ENCODE results near the gene BACH1. TPM values are rescaled to one million over a fixed set of nuclear protein-coding genes. Genes with fewer than 3 reads are reported as not detected.
A peak's percentile ranks its signal among the peaks of the same experiment; 100 is the strongest.

The BACH1 gene
- total RNA-seq, 1 donor from 2014 or later, result 152 TPM

GRCh38 chr21:29305068-29305467, 6.3 kb downstream of the BACH1 start:
- ChIA-PET POLR2A (interaction anchor here (0.7 to 1.4 kb wide), 4 partner anchors 9 to 71 kb away, joined by 3 to 9 read pairs (median 4); no protein-coding TSS in a partner anchor), CTCF (interaction anchor here (1.0 kb wide), 1 partner anchor 71 kb away, joined by 3 read pairs; no protein-coding TSS in a partner anchor)
- TF ChIP-seq CTCF (IDR thresholded peaks at IDR 0.05), result no peak
- H3K4me1 Mint-ChIP-seq, result peaks cover 91% of the 10 kb centered on the region
- peaks cover 2% of the 10 kb centered on the region for H3K9me3 Mint-ChIP-seq
- intact Hi-C loops (cut with micrococcal nuclease), result no loop called here
- H3K4me3 Mint-ChIP-seq, result no peak overlapping the region
- no peak for ATAC-seq (ENCODE audit: low read depth)
- peaks cover 46% of the 10 kb centered on the region for H3K36me3 Mint-ChIP-seq (ENCODE audit: low read depth)
- peak overlapping the region; percentile 41 for H3K27ac Mint-ChIP-seq
- no peaks in the 10 kb centered on the region for H3K27me3 Mint-ChIP-seq
- DNase-seq, result no peak

DNA sequence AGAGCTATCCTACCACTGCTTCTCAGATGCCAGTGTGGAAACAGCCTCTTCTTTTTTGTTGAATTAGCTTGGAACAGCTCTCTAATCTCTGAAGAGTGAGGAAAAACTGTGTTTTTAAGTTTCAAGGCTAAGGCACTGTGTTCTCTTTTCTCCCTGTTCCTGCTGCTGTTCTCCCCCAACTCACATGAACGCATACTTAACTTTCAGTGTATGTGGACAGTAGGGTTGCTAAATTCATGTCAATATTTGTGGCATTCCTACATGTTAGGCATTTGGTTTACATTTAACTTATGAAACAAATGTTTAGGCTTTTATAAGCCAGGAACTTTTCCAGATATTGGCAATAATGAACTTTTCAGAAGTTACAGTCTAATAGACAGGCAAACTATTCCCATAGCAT, 6.8 kb downstream of the BACH1 start:
- Mint-ChIP-seq H3K27me3 (no peaks in the 10 kb centered on the region), H3K9me3 (peaks cover 2% of the 10 kb centered on the region), H3K36me3 (ENCODE audit: low read depth) (peaks cover 48% of the 10 kb centered on the region), H3K4me1 (peaks cover 89% of the 10 kb centered on the region), H3K27ac (peak overlapping the region; percentile 41), H3K4me3 (no peak overlapping the region)
- TF ChIP-seq CTCF (IDR thresholded peaks at IDR 0.05), result no peak
- POLR2A ChIA-PET, result interaction anchor here (0.7 to 1.4 kb wide), 4 partner anchors 10 to 72 kb away, joined by 3 to 9 read pairs (median 4); no protein-coding TSS in a partner anchor
- DNase-seq (no peak), ATAC-seq (ENCODE audit: low read depth) (no peak)
- intact Hi-C loops (cut with micrococcal nuclease), result no loop called here
- CTCF ChIA-PET, result interaction anchor here (0.6 to 1.0 kb wide), 2 partner anchors 71 to 212 kb away, joined by 3 read pairs; no protein-coding TSS in a partner anchor

- no peak for TF ChIP-seq CTCF (IDR thresholded peaks at IDR 0.05)
- CTCF ChIA-PET, result interaction anchor here (1.4 kb wide), 1 partner anchor 70 kb away, joined by 4 read pairs; no protein-coding TSS in a partner anchor
- peak overlapping the region; percentile 30 for H3K27ac Mint-ChIP-seq
- peaks cover 86% of the 10 kb centered on the region for H3K4me1 Mint-ChIP-seq
- peak overlapping the region; percentile 24 for H3K4me3 Mint-ChIP-seq
- peaks cover 55% of the 10 kb centered on the region for H3K36me3 Mint-ChIP-seq (ENCODE audit: low read depth)
- intact Hi-C loops (cut with micrococcal nuclease), result no loop called here
- H3K27me3 Mint-ChIP-seq, result no peaks in the 10 kb centered on the region
- peaks cover 2% of the 10 kb centered on the region for H3K9me3 Mint-ChIP-seq
- POLR2A ChIA-PET, result interaction anchor here (10.2 kb wide), 1 partner anchor 6 kb away, joined by 64 read pairs; the partner anchor contains the start of gene BACH1
- DNase-seq (no peak), ATAC-seq (ENCODE audit: low read depth) (no peak)
These were observed 8.2 kb downstream of the BACH1 start for GRCh38 chr21:29306920-29307319.

- DNase-seq (no peak), ATAC-seq (ENCODE audit: low read depth) (peak; percentile 45)
- H3K4me1 Mint-ChIP-seq, result peaks cover 86% of the 10 kb centered on the region
- ChIA-PET POLR2A (interaction anchor here (0.6 to 10.2 kb wide), 4 partner anchors 7 to 205 kb away, joined by 3 to 64 read pairs (median 3); partner anchors contain the start of gene BACH1), CTCF (interaction anchor here (1.4 kb wide), 1 partner anchor 69 kb away, joined by 4 read pairs; no protein-coding TSS in a partner anchor)
- peak overlapping the region; percentile 32 for H3K4me3 Mint-ChIP-seq
- peaks cover 2% of the 10 kb centered on the region for H3K9me3 Mint-ChIP-seq
- no peaks in the 10 kb centered on the region for H3K27me3 Mint-ChIP-seq
- intact Hi-C loops (cut with micrococcal nuclease), result loop anchor here (1.0 kb wide), 2 partner anchors 8 to 10 kb away; no protein-coding TSS in a partner anchor
- peak overlapping the region; percentile 35 for H3K27ac Mint-ChIP-seq
- H3K36me3 Mint-ChIP-seq (ENCODE audit: low read depth), result peaks cover 59% of the 10 kb centered on the region
- no peak for TF ChIP-seq CTCF (IDR thresholded peaks at IDR 0.05)
These were observed 9.2 kb downstream of the BACH1 start for GRCh38 chr21:29307718-29308455.

DNA sequence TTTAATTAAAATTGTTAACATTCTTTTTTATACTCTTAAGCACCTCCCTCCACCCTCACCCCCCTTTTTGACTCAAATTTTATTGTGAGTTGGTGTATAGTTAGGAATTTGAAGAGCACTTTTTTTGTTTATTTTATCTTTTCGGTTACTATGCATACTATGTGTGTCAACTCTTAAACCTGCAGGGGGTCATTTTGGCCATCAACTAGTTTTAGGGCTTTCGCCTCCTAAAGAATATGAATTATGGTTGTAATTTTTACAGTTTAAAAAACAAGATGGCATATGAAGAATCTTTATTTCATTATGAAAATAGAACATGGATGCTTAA, 9.7 kb downstream of the BACH1 start:
- no peak overlapping the region for H3K4me3 Mint-ChIP-seq
- no peak overlapping the region for H3K27ac Mint-ChIP-seq
- TF ChIP-seq CTCF (IDR thresholded peaks at IDR 0.05), result no peak
- no peaks in the 10 kb centered on the region for H3K27me3 Mint-ChIP-seq
- ATAC-seq (ENCODE audit: low read depth) (no peak), DNase-seq (no peak)
- intact Hi-C loops (cut with micrococcal nuclease), result loop anchor here (1.0 kb wide), 2 partner anchors 8 to 10 kb away; no protein-coding TSS in a partner anchor
- H3K9me3 Mint-ChIP-seq, result peaks cover 2% of the 10 kb centered on the region
- CTCF ChIA-PET, result interaction anchor here (1.4 kb wide), 1 partner anchor 68 kb away, joined by 4 read pairs; no protein-coding TSS in a partner anchor
- H3K4me1 Mint-ChIP-seq, result peaks cover 86% of the 10 kb centered on the region
- H3K36me3 Mint-ChIP-seq (ENCODE audit: low read depth), result peaks cover 58% of the 10 kb centered on the region
- POLR2A ChIA-PET, result interaction anchor here (0.6 to 10.2 kb wide), 3 partner anchors 8 to 31 kb away, joined by 3 to 64 read pairs (median 3); partner anchors contain the start of gene BACH1

All from activated B cell treated with CpG ODN at 0.5 μM for 24 hours (primary cell).